Left kidney (tissue), 2 donors: Measurements from ENCODE around the gene APBA3. TPM values are rescaled to one million over a fixed set of nuclear protein-coding genes. Genes with fewer than 3 reads are reported as not detected.
A peak's percentile ranks its signal among the peaks of the same experiment; 100 is the strongest.

Experiments
- DNase-seq: peaks from one replicate; pipeline ENCODE4 v3.0.0-alpha.2; 2013
- polyA plus RNA-seq: library from polyadenylated mRNA; unstranded; fragments of 120-200 nt; gene quantifications from one replicate; pipeline ENCODE4 v1.2.1, GENCODE V29; 2013; ENCODE audit not compliant: insufficient read length

The APBA3 gene
- polyA plus RNA-seq, 1 donor, result 16.9 TPM

GRCh38 chr19:3788996-3789778 is 27.7 kb upstream of the APBA3 start:
- DNase-seq, result no peak

GRCh38 chr19:3785938-3786824 is 24.7 kb upstream of the APBA3 start, which contains the start of gene MATK:
Gene MATK (minus strand): TSS chr19:3786381. CDS start chr19:3785135, 1,246 bp downstream.
- DNase-seq, result no peak

- no peak for DNase-seq
Measured at GRCh38 chr19:3785451-3785937, 24.0 kb upstream of the APBA3 start.

GRCh38 chr19:3784607-3785450 is 23.3 kb upstream of the APBA3 start:
- no peak for DNase-seq

- no peak for DNase-seq
Measured at GRCh38 chr19:3783660-3784584, 22.4 kb upstream of the APBA3 start.

- no peak for DNase-seq
Measured at GRCh38 chr19:3782903-3783302, 21.4 kb upstream of the APBA3 start.

GRCh38 chr19:3782330-3782729 is 20.8 kb upstream of the APBA3 start:
- DNase-seq, result no peak

GRCh38 chr19:3781603-3782002 is 20.1 kb upstream of the APBA3 start:
- DNase-seq, result no peak

- no peak for DNase-seq
Measured at GRCh38 chr19:3780786-3781304, 19.4 kb upstream of the APBA3 start.

GRCh38 chr19:3778899-3779723 is 17.6 kb upstream of the APBA3 start:
- no peak for DNase-seq

GRCh38 chr19:3778104-3778867 is 16.8 kb upstream of the APBA3 start:
- DNase-seq, result no peak

GRCh38 chr19:3776479-3777040 is 15.1 kb upstream of the APBA3 start:
- DNase-seq, result no peak

GRCh38 chr19:3775831-3776230 is 14.3 kb upstream of the APBA3 start:
- DNase-seq, result no peak

GRCh38 chr19:3775374-3775711 is 13.9 kb upstream of the APBA3 start:
- DNase-seq, result no peak

- no peak for DNase-seq
Measured at GRCh38 chr19:3774621-3775373, 13.3 kb upstream of the APBA3 start.

GRCh38 chr19:3773814-3774515 is 12.5 kb upstream of the APBA3 start:
- no peak for DNase-seq

- DNase-seq, result peak; percentile 60
Measured at GRCh38 chr19:3771906-3772455, 10.5 kb upstream of the APBA3 start, which contains the start of gene RAX2. Gene RAX2 (minus strand): TSS chr19:3772228. CDS start chr19:3771742, 486 bp downstream.
